Trophoblast cell (in vitro differentiated cells and primary cell): ENCODE data around the gene UBE2QL1.

ENCODE experiments used
- DNase-seq, 2 donors: peaks; one replicate each; pipeline ENCODE4 v3.0.0-alpha.2; 2016
- H2AFZ ChIP-seq: 2 replicates; pipeline ENCODE4 v1.6.1; 2013; ENCODE audit warnings: low read length, moderate library complexity, mild to moderate bottlenecking; ENCODE audit not compliant: insufficient read depth, poor library complexity
- H2AK5ac ChIP-seq: 2 replicates; pipeline ENCODE4 v1.6.1; 2013; ENCODE audit warnings: mild to moderate bottlenecking, low read length
- H2BK120ac ChIP-seq: 2 replicates; pipeline ENCODE4 v1.6.1; 2013; ENCODE audit warnings: low read length, mild to moderate bottlenecking, moderate library complexity; ENCODE audit not compliant: insufficient read depth, poor library complexity
- H2BK12ac ChIP-seq: 2 replicates; pipeline ENCODE4 v1.6.1; 2013; ENCODE audit warnings: mild to moderate bottlenecking, low read length, moderate library complexity
- H2BK5ac ChIP-seq: 2 replicates; pipeline ENCODE4 v1.6.1; 2013; ENCODE audit warnings: low read length, low read depth, moderate library complexity, mild to moderate bottlenecking; ENCODE audit not compliant: poor library complexity
- H3K14ac ChIP-seq: 2 replicates; pipeline ENCODE4 v1.6.1; 2013; ENCODE audit warnings: mild to moderate bottlenecking, low read length
- H3K18ac ChIP-seq: 2 replicates; pipeline ENCODE4 v1.6.1; 2013; ENCODE audit warnings: mild to moderate bottlenecking, low read length
- H3K23ac ChIP-seq: 2 replicates; pipeline ENCODE4 v1.6.1; 2013; ENCODE audit warnings: low read length
- H3K27ac ChIP-seq: 2 replicates; pipeline ENCODE4 v1.5.1; 2013; ENCODE audit warnings: low read depth, mild to moderate bottlenecking, inconsistent platforms, low read length, moderate library complexity
- H3K27me3 ChIP-seq: 2 replicates; pipeline ENCODE4 v1.6.1; 2013; ENCODE audit warnings: inconsistent platforms, mild to moderate bottlenecking, low read length, moderate library complexity; ENCODE audit not compliant: insufficient read depth
- H3K36me3 ChIP-seq, 2 experiments: 1 replicate in 1 of 2; 2 replicates in 1 of 2; pipeline ENCODE4 v1.6.1; 2013; ENCODE audit warnings: low read length in 2 of 2, mild to moderate bottlenecking in 2 of 2, moderate library complexity in 1 of 2; ENCODE audit not compliant: insufficient read depth in 2 of 2, control insufficient read depth in 1 of 2
- H3K4ac ChIP-seq: 2 replicates; pipeline ENCODE4 v1.6.1; 2013; ENCODE audit warnings: low read depth, mild to moderate bottlenecking, low read length, moderate library complexity
- H3K4me1 ChIP-seq, 2 experiments: 1 replicate in 1 of 2; 2 replicates in 1 of 2; pipeline ENCODE4 v1.6.1; 2013; ENCODE audit warnings: low read length in 2 of 2, mild to moderate bottlenecking in 2 of 2, moderate library complexity in 1 of 2; ENCODE audit not compliant: insufficient read depth in 2 of 2, control insufficient read depth in 1 of 2
- H3K4me2 ChIP-seq: 2 replicates; pipeline ENCODE4 v1.6.1; 2013; ENCODE audit warnings: inconsistent platforms, mild to moderate bottlenecking, low read length, moderate library complexity
- H3K4me3 ChIP-seq: 2 replicates; pipeline ENCODE4 v1.5.1; 2013; ENCODE audit warnings: mild to moderate bottlenecking, low read depth, low read length, inconsistent platforms
- H3K79me1 ChIP-seq: one replicate; pipeline ENCODE4 v1.6.1; 2013; ENCODE audit warnings: low read length
- H3K79me2 ChIP-seq: 2 replicates; pipeline ENCODE4 v1.6.1; 2013; ENCODE audit warnings: low read length, mild to moderate bottlenecking; ENCODE audit not compliant: control insufficient read depth, insufficient read depth, poor library complexity
- H3K9ac ChIP-seq: 2 replicates; pipeline ENCODE4 v1.6.1; 2013; ENCODE audit warnings: mild to moderate bottlenecking, low read length
- H3K9me3 ChIP-seq: 2 replicates; pipeline ENCODE4 v1.6.1; 2013; ENCODE audit warnings: low read depth, mild to moderate bottlenecking, control low read depth, inconsistent platforms, low read length; ENCODE audit not compliant: insufficient read depth
- H4K12ac ChIP-seq: 2 replicates; pipeline ENCODE4 v1.6.1; 2013; ENCODE audit warnings: low read depth, mild to moderate bottlenecking, low read length, moderate library complexity
- H4K8ac ChIP-seq: 2 replicates; pipeline ENCODE4 v1.6.1; 2013; ENCODE audit warnings: low read depth, mild to moderate bottlenecking, low read length, moderate library complexity
- H4K91ac ChIP-seq: one replicate; pipeline ENCODE4 v1.6.1; 2013; ENCODE audit warnings: low read depth, mild to moderate bottlenecking, low read length, moderate library complexity
- WGBS: extraction: QIAGEN DNeasy Blood & Tissue Kit; methylation state at CpG from one replicate; pipeline ENCODE4 v1.1.7; 2013; ENCODE audit warnings: missing lambda C conversion rate; ENCODE audit not compliant: insufficient read length, insufficient coverage; ENCODE audit errors: extremely low coverage; 5-methylcytosine and 5-hydroxymethylcytosine counted together

UBE2QL1 gene

DNA sequence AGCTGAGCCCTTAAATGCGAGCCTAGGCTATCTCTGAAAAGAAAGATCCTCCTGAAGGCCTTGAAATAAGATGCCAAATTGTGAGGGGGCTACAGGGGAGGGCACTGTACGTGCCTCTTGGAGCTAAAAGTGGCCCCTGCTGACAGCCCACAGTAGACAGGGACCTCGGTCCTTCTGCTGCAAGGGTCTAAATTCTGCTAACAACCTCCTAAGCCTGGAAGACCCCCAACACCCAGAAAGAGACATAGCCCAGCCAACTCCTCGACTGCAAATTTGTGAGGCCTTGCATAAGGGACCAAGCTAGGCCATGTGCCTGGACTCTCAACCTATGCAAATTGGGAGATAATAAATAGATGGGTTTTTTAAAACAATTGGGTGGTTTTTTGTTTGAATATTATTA is 54.7 kb downstream of the UBE2QL1 start:
- H2AFZ ChIP-seq = no peak overlapping the region
- no peaks in the 10 kb centered on the region for H3K79me1 ChIP-seq
- no peak overlapping the region for H3K27ac ChIP-seq
- H4K8ac ChIP-seq = no peak overlapping the region
- H3K4me2 ChIP-seq = no peak overlapping the region
- peaks cover 0 to 3% of the 10 kb centered on the region in 2 experiments for H3K4me1 ChIP-seq
- no peak overlapping the region for H4K91ac ChIP-seq
- H3K4ac ChIP-seq = no peak overlapping the region
- no peak overlapping the region for H2BK120ac ChIP-seq
- no peak overlapping the region for H3K23ac ChIP-seq
- H2BK12ac ChIP-seq = no peak overlapping the region
- no peak overlapping the region for H3K18ac ChIP-seq
- no peaks in the 10 kb centered on the region for H3K79me2 ChIP-seq
- no peak overlapping the region for H3K9ac ChIP-seq
- H3K27me3 ChIP-seq = no peaks in the 10 kb centered on the region
- no CpG with 5 or more reads among the region's 4 CpGs for WGBS
- DNase-seq = no peak
- H3K9me3 ChIP-seq = peaks cover 2% of the 10 kb centered on the region
- H3K4me3 ChIP-seq = no peak overlapping the region
- H3K36me3 ChIP-seq = no peaks in the 10 kb centered on the region
- no peak overlapping the region for H2AK5ac ChIP-seq
- H4K12ac ChIP-seq = no peak overlapping the region
- H2BK5ac ChIP-seq = no peak overlapping the region
- H3K14ac ChIP-seq = no peak overlapping the region

DNA sequence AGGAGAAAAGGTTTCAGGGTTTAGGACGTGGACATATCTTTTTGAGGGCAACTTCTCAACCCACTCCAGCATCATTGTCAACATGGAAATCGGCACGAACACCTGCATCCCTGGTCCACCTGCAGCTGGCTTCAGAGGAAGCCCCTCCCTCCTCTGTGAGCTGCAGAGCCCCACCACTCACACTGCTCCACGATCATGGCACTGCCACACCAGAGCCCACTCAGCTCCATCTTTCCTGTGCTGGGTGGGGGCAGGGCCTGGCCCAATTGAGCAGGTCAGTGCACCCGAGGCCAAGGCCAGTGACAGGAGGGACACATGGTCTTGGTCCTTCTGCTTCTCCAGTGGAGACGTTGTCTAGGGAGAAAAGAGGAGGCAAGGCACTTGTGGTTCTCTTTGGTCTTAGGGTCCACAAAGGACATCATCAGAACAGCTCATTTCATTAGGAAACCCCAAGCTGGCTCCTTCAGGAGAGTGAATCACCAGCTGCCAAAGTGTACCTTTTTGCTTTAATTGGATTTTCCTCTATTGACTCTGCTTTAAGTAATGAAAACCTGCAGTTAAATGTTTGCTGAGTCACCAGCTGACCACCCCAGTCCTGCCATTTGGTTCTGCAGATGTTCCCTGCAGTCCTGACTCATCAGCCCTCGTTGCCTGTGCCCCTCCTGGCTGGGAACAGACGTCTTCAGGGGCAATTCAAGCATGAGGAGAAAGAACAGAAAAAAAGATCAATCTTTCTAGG is 56.2 kb downstream of the UBE2QL1 start:
- no peak overlapping the region for H3K14ac ChIP-seq
- H4K91ac ChIP-seq = no peak overlapping the region
- no CpG with 5 or more reads among the region's 8 CpGs for WGBS
- H2BK120ac ChIP-seq = no peak overlapping the region
- no peak overlapping the region for H4K8ac ChIP-seq
- no peak overlapping the region for H2BK5ac ChIP-seq
- H3K4me1 ChIP-seq = peaks cover 0 to 3% of the 10 kb centered on the region in 2 experiments
- no peaks in the 10 kb centered on the region for H3K79me1 ChIP-seq
- H3K18ac ChIP-seq = no peak overlapping the region
- no peaks in the 10 kb centered on the region for H3K79me2 ChIP-seq
- no peak overlapping the region for H3K23ac ChIP-seq
- H4K12ac ChIP-seq = no peak overlapping the region
- H3K9ac ChIP-seq = no peak overlapping the region
- H2AK5ac ChIP-seq = no peak overlapping the region
- H3K4ac ChIP-seq = no peak overlapping the region
- DNase-seq = no peak
- H2BK12ac ChIP-seq = no peak overlapping the region
- peaks cover 4% of the 10 kb centered on the region for H3K9me3 ChIP-seq
- no peaks in the 10 kb centered on the region for H3K27me3 ChIP-seq
- no peak overlapping the region for H3K27ac ChIP-seq
- H3K4me2 ChIP-seq = no peak overlapping the region
- no peak overlapping the region for H2AFZ ChIP-seq
- no peaks in the 10 kb centered on the region for H3K36me3 ChIP-seq
- no peak overlapping the region for H3K4me3 ChIP-seq

DNA sequence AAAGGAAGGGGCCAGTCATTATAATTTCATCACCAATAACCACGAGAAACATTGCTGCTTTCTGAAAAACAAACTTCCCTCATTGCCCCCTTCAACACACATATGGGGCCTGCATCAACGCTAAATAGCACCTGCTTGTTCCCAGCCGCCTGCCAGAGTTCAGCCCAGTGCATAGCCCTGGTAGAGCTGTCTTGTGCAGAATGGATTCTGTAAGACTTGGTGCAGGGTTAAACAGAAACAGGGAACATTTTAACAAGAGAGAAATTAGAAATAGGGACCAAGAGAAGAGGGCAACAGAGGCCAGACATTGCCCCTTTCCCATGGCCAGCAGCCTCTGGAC is 56.7 kb downstream of the UBE2QL1 start:
- no peak overlapping the region for H3K4ac ChIP-seq
- H3K27me3 ChIP-seq = no peaks in the 10 kb centered on the region
- no peaks in the 10 kb centered on the region for H3K79me1 ChIP-seq
- no peak overlapping the region for H4K8ac ChIP-seq
- H3K9me3 ChIP-seq = peaks cover 4% of the 10 kb centered on the region
- H3K18ac ChIP-seq = no peak overlapping the region
- no peak overlapping the region for H3K4me3 ChIP-seq
- H2AK5ac ChIP-seq = no peak overlapping the region
- H2BK5ac ChIP-seq = no peak overlapping the region
- no peak overlapping the region for H2AFZ ChIP-seq
- no peak overlapping the region for H3K9ac ChIP-seq
- no peak overlapping the region for H3K27ac ChIP-seq
- peaks cover 0 to 3% of the 10 kb centered on the region in 2 experiments for H3K4me1 ChIP-seq
- H2BK12ac ChIP-seq = no peak overlapping the region
- DNase-seq = no peak
- no peak overlapping the region for H3K14ac ChIP-seq
- H3K4me2 ChIP-seq = no peak overlapping the region
- H4K91ac ChIP-seq = no peak overlapping the region
- WGBS = no CpG with 5 or more reads among the region's 3 CpGs
- H4K12ac ChIP-seq = no peak overlapping the region
- H2BK120ac ChIP-seq = no peak overlapping the region
- H3K23ac ChIP-seq = no peak overlapping the region
- no peaks in the 10 kb centered on the region for H3K79me2 ChIP-seq
- H3K36me3 ChIP-seq = no peaks in the 10 kb centered on the region

DNA sequence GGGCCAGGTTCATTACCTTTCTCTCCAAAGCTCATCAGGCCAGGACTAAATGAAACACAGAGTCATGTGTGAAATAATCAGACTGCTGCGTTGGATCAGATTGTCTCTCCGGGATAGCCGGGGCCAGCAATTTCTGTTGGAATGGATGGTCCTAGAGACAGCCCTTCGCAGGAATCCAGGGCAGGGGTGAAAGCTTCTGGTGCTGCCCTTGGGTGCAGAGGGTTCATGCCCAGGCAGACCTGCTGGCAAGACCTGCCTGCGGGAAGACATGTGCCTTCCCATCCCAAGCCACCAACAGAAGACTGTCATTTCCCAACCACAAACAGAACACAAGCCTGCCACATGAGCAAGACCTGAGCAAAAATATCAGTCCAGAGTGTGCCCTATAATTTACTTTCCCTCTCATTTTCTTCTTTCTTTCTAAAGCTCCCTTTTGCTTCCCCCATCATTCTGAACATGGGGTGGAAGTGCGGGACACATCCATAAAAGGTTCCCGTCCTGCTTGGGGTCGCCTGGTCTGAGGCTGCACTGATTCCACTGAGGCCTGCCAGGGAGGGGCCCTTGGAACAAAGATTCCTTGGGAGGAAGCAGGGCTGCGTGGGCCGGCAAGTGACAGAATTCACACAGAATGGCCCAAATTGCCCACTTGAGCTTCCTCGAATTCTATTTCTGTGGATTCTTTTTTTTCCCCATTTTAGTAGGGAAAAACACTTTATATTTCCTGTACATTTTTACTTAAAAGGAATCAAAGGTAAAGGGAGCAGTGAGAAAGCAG is 57.3 kb downstream of the UBE2QL1 start:
- Histone ChIP-seq H4K8ac (no peak overlapping the region), H2BK12ac (no peak overlapping the region), H3K79me2 (no peaks in the 10 kb centered on the region), H2AFZ (no peak overlapping the region), H3K14ac (no peak overlapping the region), H3K23ac (no peak overlapping the region), H3K4me3 (no peak overlapping the region), H3K4me2 (no peak overlapping the region), H4K12ac (no peak overlapping the region), H3K4me1 (peaks cover 0 to 3% of the 10 kb centered on the region in 2 experiments), H2BK120ac (no peak overlapping the region), H3K9ac (no peak overlapping the region), H4K91ac (no peak overlapping the region), H2BK5ac (no peak overlapping the region), H3K79me1 (no peaks in the 10 kb centered on the region), H3K18ac (no peak overlapping the region), H2AK5ac (no peak overlapping the region), H3K27ac (no peak overlapping the region), H3K36me3 (no peaks in the 10 kb centered on the region), H3K9me3 (peaks cover 4% of the 10 kb centered on the region), H3K27me3 (no peaks in the 10 kb centered on the region), H3K4ac (no peak overlapping the region)
- DNase-seq = no peak
- WGBS = no CpG with 5 or more reads among the region's 11 CpGs
